Lower leg skin (tissue), 4 donors: ENCODE results near the gene LLGL1. TPM values are rescaled to one million over a fixed set of nuclear protein-coding genes. Genes with fewer than 3 reads are reported as not detected.

Experiments used
- DNase-seq, 2 donors: peaks; one replicate each; pipeline ENCODE4 v3.0.0-alpha.2; 2019; ENCODE audit warnings: low spot score in 2 of 2
- H3K4me3 ChIP-seq: fragments of 200-600 bp; sonication (generic); 2 replicates; pipeline ENCODE4 v1.5.1; 2017; ENCODE audit warnings: mild to moderate bottlenecking, low read depth; ENCODE audit not compliant: poor library complexity, severe bottlenecking
- POLR2A ChIP-seq, 2 donors: fragments of 450-650 bp; IDR thresholded peaks; one replicate each; pipeline ENCODE4 v1.6.1; 2016 to 2017; ENCODE audit warnings: antibody characterized with exemption in 2 of 2, mild to moderate bottlenecking in 1 of 2, moderate library complexity in 1 of 2
- WGBS, 2 donors: methylation state at CpG; one replicate each; pipeline ENCODE4 v1.1.5; 2018; 5-methylcytosine and 5-hydroxymethylcytosine counted together
- intact Hi-C: fragments of 100-400 bp; cut with DNase I; formaldehyde crosslinking; loops from one replicate; pipeline ENCODE4 v1.15.0; 2023; ENCODE audit warnings: low total_unique reads
- total RNA-seq, 4 donors: library from RNA; depleted of rRNA; stranded (reverse); fragments of >200 nt; gene quantifications; one replicate each; pipeline ENCODE4 v1.1.0, GENCODE V29; 2016
- TF ChIP-seq, protein P1 (sequence below), 3 donors: fragments of 450-650 bp; IDR thresholded peaks; one replicate each; pipeline ENCODE4 v1.5.1; 2016; ENCODE audit warnings: antibody characterized with exemption in 3 of 3, mild to moderate bottlenecking in 3 of 3, moderate library complexity in 2 of 3

The LLGL1 gene
- total RNA-seq, 4 donors from 2014 or later: 24.5 to 32.7 (median 29.3) TPM

GRCh38 chr17:18228176-18228682 is 2.8 kb downstream of the LLGL1 start:
- no peak overlapping the region for H3K4me3 ChIP-seq
- no peak for DNase-seq
- WGBS, 2 donors: 82 to 90% methylated on average over 10 of the region's 10 CpGs
- no peak for TF ChIP-seq POLR2A (IDR thresholded peaks at IDR 0.05)
- TF ChIP-seq, protein P1, sequence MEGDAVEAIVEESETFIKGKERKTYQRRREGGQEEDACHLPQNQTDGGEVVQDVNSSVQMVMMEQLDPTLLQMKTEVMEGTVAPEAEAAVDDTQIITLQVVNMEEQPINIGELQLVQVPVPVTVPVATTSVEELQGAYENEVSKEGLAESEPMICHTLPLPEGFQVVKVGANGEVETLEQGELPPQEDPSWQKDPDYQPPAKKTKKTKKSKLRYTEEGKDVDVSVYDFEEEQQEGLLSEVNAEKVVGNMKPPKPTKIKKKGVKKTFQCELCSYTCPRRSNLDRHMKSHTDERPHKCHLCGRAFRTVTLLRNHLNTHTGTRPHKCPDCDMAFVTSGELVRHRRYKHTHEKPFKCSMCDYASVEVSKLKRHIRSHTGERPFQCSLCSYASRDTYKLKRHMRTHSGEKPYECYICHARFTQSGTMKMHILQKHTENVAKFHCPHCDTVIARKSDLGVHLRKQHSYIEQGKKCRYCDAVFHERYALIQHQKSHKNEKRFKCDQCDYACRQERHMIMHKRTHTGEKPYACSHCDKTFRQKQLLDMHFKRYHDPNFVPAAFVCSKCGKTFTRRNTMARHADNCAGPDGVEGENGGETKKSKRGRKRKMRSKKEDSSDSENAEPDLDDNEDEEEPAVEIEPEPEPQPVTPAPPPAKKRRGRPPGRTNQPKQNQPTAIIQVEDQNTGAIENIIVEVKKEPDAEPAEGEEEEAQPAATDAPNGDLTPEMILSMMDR (IDR thresholded peaks at IDR 0.05): no peak
- intact Hi-C loops: no loop called here

- intact Hi-C loops: no loop called here
- no peak overlapping the region for H3K4me3 ChIP-seq
- no peak for TF ChIP-seq POLR2A (IDR thresholded peaks at IDR 0.05)
- TF ChIP-seq, protein P1 (IDR thresholded peaks at IDR 0.05): no peak
- 77 to 80% methylated on average over 4 of the region's 4 CpGs for WGBS, 2 donors
- DNase-seq: no peak
Observed at GRCh38 chr17:18229254-18229653, 3.8 kb downstream of the LLGL1 start.

GRCh38 chr17:18229771-18230170 is 4.3 kb downstream of the LLGL1 start:
- no peak for TF ChIP-seq POLR2A (IDR thresholded peaks at IDR 0.05)
- TF ChIP-seq, protein P1 (IDR thresholded peaks at IDR 0.05): no peak
- 95 to 98% methylated on average over 6 to 7 of the region's 7 CpGs for WGBS, 2 donors
- no peak for DNase-seq
- H3K4me3 ChIP-seq: no peak overlapping the region
- intact Hi-C loops: no loop called here

DNA sequence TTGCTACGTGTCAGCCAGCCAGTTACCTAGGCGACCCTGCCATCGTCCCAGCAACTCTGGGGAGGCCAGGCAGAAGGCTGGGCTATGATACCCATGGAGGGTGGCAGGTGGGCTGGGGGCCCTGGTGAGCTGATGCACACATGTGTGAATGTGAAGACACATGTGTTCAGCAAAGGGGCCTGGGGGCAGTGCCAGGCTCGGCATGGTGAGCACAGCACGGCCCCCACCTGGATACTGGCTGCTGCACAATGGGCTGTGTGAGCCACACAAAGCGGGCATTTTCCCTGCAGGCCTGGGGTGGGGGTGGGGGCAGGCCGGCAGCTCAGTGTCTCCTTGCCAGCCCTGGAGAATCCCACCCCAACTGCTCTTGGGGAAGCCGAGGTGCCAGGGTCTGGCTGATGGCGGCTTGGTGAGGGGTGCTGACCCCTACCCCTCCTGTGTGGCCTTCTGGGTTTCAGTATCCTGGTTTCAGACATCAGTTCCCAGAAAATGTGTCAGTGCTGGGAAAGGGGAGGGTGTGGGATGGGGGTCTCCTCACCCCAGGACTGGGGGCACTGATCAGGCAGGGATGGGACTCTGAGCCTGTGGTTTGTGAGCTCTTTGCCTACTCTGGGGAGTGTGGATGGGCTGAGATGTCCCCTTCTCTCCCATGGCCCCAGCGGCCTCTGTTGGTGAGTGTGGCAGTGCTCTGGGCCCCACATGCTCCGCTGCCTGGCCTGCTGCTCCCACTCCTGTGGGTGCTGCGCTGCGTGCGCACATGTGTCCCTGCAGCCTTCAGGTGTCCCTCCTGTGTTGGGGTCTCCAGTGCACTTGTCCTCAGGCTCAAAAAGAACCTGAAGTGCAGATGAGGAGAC is 5.1 kb downstream of the LLGL1 start:
- DNase-seq: no peak
- no peak overlapping the region for H3K4me3 ChIP-seq
- TF ChIP-seq, protein P1 (IDR thresholded peaks at IDR 0.05): no peak
- TF ChIP-seq POLR2A (IDR thresholded peaks at IDR 0.05): no peak
- 81 to 85% methylated on average over 12 of the region's 14 CpGs for WGBS, 2 donors
- intact Hi-C loops: no loop called here

DNA sequence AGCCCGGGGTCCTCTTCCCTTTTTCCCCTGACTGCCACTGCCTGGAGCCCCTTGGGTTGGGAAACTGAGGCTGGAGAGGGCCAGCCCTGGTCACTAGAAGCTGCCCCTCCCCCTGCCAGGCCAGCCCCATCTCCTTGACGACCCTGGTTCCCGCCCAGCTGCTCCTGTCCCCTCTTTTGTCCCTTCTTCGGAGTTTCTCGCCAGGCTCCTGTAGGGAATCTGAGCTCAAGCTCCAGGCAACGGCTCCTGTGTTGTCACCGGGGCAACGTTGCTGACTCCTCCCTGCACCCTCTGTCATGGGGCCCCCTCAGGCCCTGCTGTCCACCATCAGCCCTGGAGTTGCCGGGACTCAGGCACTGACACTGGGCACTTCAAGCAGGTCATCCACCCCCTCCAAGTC is 5.7 kb downstream of the LLGL1 start:
- WGBS, 2 donors: 69 to 73% methylated on average over 9 of the region's 9 CpGs
- no peak for DNase-seq
- no peak overlapping the region for H3K4me3 ChIP-seq
- intact Hi-C loops: no loop called here
- TF ChIP-seq, protein P1 (IDR thresholded peaks at IDR 0.05): no peak
- TF ChIP-seq POLR2A (IDR thresholded peaks at IDR 0.05): no peak
